ENCODE measurements around the gene DAAM2. TPM values are rescaled to one million over a fixed set of nuclear protein-coding genes. Genes with fewer than 3 reads are reported as not detected.

DAAM2 gene
- total RNA-seq, 1 experiment from 2014 or later: 109 TPM

GRCh38 chr6:39818695-39819094 lies 26.5 kb downstream of the DAAM2 start:
- peak; percentile 83 for DNase-seq (ENCODE audit: low read depth)

- peak; percentile 43 for DNase-seq (ENCODE audit: low read depth)
Measured at GRCh38 chr6:39819228-39819627, 27.1 kb downstream of the DAAM2 start.

GRCh38 chr6:39819676-39820075 lies 27.5 kb downstream of the DAAM2 start:
- DNase-seq (ENCODE audit: low read depth): peak; percentile 89

- DNase-seq (ENCODE audit: low read depth): no peak
Measured at GRCh38 chr6:39820553-39820952, 28.4 kb downstream of the DAAM2 start.

- peak; percentile 77 for DNase-seq (ENCODE audit: low read depth)
Measured at GRCh38 chr6:39821046-39821740, 29.0 kb downstream of the DAAM2 start.

- peak; percentile 38 for DNase-seq (ENCODE audit: low read depth)
Measured at GRCh38 chr6:39821742-39822532, 29.8 kb downstream of the DAAM2 start.

GRCh38 chr6:39822846-39823815 lies 31.0 kb downstream of the DAAM2 start:
- DNase-seq (ENCODE audit: low read depth): peak; percentile 99

- peak; percentile 79 for DNase-seq (ENCODE audit: low read depth)
Measured at GRCh38 chr6:39824030-39824926, 32.1 kb downstream of the DAAM2 start.

- no peak for DNase-seq (ENCODE audit: low read depth)
Measured at GRCh38 chr6:39829331-39829730, 37.2 kb downstream of the DAAM2 start.

- no peak for DNase-seq (ENCODE audit: low read depth)
Measured at GRCh38 chr6:39830444-39830843, 38.3 kb downstream of the DAAM2 start.

- no peak for DNase-seq (ENCODE audit: low read depth)
Measured at GRCh38 chr6:39831701-39832100, 39.5 kb downstream of the DAAM2 start.

GRCh38 chr6:39834278-39834677 lies 42.1 kb downstream of the DAAM2 start:
- DNase-seq (ENCODE audit: low read depth): no peak

- no peak for DNase-seq (ENCODE audit: low read depth)
Measured at GRCh38 chr6:39834866-39835265, 42.7 kb downstream of the DAAM2 start.

- peak; percentile 43 for DNase-seq (ENCODE audit: low read depth)
Measured at GRCh38 chr6:39835821-39836295, 43.7 kb downstream of the DAAM2 start.

GRCh38 chr6:39836606-39837005 lies 44.4 kb downstream of the DAAM2 start:
- peak; percentile 43 for DNase-seq (ENCODE audit: low read depth)

- no peak for DNase-seq (ENCODE audit: low read depth)
Measured at GRCh38 chr6:39839445-39839844, 47.3 kb downstream of the DAAM2 start.

GRCh38 chr6:39840781-39841180 lies 48.6 kb downstream of the DAAM2 start:
- DNase-seq (ENCODE audit: low read depth): no peak

- DNase-seq (ENCODE audit: low read depth): peak; percentile 44
Measured at GRCh38 chr6:39841291-39841690, 49.1 kb downstream of the DAAM2 start.

GRCh38 chr6:39841923-39842322 lies 49.7 kb downstream of the DAAM2 start:
- DNase-seq (ENCODE audit: low read depth): no peak

GRCh38 chr6:39843305-39844020 lies 51.3 kb downstream of the DAAM2 start:
- DNase-seq (ENCODE audit: low read depth): peak; percentile 88

Measured in LHCN-M2 (cell line).